ENCODE results near the gene PLXNA2.

Gene PLXNA2

GRCh38 chr1:208090388-208091301, 153.5 kb downstream of the PLXNA2 start:
- no peak for DNase-seq (ENCODE audit: low read depth in 2 of 2)

- DNase-seq (ENCODE audit: low read depth in 2 of 2): no peak
Measured at GRCh38 chr1:208089761-208090370, 154.3 kb downstream of the PLXNA2 start.

- DNase-seq (ENCODE audit: low read depth in 2 of 2): no peak
Measured at GRCh38 chr1:208089149-208089548, 155.0 kb downstream of the PLXNA2 start.

- no peak for DNase-seq (ENCODE audit: low read depth in 2 of 2)
Measured at GRCh38 chr1:208088319-208088718, 155.9 kb downstream of the PLXNA2 start.

- no peak for DNase-seq (ENCODE audit: low read depth in 2 of 2)
Measured at GRCh38 chr1:208085655-208086515, 158.3 kb downstream of the PLXNA2 start.

DNA sequence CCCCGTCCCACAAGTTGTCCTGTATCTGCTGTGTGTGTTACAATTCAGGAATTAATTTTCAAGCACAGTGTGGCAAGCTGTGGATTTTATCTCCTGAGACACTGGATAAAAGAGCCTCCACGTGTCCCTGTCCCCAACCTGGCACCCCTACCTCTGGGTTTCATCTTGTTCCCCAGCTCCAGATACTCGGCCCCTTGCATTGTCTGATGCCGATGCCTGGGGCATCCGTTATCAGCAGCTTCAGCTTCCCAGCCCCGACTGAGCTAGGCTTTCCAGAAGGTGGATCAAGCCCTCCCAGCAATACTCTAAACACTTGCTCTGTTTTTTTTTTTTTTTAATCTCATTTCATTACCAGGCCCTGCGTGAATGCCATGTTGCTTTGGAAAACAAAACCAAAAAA, 159.4 kb downstream of the PLXNA2 start:
- DNase-seq (ENCODE audit: low read depth in 2 of 2): no peak

DNA sequence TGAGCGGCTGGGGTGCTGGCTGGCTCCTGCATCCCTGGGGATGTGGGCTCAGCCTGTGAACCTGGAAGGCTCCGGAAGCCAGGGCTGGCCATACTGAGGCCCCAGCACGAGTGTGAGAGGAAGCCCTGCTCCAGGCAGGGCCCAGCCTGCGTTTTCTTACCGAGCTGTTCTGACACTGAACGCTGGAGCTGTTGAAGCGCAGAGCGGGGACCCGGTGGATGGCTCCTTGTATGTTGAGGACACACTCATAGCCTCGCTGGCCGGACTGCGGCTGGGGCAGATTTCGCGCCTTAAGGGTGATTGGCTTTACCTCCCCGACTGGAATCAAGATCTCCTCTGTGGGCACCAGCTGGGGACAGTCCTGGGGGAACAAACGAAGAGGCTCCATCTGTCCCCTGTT, 160.0 kb downstream of the PLXNA2 start:
- DNase-seq (ENCODE audit: low read depth in 2 of 2): no peak

- DNase-seq (ENCODE audit: low read depth in 2 of 2): no peak
Measured at GRCh38 chr1:208083715-208084085, 160.5 kb downstream of the PLXNA2 start.

GRCh38 chr1:208083016-208083714, 161.0 kb downstream of the PLXNA2 start:
- no peak for DNase-seq (ENCODE audit: low read depth in 2 of 2)

- DNase-seq (ENCODE audit: low read depth in 2 of 2): no peak
Measured at GRCh38 chr1:208081972-208082371, 162.2 kb downstream of the PLXNA2 start.

DNA sequence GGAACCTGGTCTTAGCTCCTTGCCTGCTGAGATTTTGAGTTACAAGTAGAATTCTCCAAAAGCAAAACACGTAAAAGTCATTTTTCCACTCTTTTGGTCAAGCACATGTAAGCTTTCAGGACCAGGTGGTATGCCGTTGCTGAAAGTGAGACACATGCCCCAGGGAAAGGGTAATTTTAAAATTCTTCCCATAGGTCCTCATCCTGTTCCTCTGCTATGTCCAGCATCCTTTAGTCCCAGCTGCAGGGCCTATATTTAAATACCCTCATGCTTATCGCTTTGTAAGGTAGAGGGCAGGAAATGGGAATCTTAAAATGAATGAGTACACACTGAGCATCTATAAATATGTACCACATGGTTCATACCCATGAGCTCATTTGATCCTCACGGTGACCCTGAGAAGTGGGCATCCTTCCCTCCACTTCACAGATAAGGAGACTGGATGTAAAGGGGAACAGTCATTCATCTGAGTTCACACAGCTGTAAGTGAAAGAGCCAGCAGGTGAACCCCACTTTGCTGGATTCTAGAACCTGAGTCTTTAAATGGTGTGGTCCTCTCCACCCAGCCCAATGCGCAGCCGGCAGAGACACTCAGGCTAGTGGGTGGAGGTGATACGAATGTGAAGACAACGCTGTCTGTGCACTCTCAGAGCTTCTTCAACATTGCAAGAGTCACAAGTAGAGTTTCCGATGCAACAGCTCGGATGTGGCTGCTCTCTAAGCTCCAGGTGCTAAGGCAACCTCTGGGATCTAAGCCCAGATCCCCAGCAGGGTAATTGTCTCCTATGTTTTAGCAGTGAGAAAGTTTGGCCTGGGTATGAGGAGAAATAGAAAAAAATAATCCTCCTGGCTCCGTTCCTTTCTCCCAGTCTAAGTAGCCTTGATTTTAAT, 163.5 kb downstream of the PLXNA2 start:
- no peak for DNase-seq (ENCODE audit: low read depth in 2 of 2)

DNA sequence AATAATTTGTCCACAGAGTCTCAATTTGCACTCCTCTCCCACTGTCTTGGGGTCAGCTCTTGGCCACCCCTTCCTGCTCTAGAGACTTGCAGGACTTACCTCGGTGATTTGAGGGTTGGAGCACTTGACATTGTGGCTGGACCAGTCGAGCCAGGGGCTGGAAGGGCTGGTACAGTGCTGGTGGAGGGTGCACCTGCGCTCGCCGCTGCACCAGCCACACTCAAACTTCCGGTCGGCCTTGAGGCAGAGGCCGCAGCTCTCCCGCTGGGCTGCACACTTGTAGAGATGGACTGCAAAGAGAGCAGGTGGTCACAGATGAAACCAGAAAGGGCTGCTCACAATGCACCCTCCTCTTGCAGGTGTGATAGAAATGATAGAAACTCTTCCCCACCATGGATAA, 165.0 kb downstream of the PLXNA2 start:
- DNase-seq (ENCODE audit: low read depth in 2 of 2): no peak

DNA sequence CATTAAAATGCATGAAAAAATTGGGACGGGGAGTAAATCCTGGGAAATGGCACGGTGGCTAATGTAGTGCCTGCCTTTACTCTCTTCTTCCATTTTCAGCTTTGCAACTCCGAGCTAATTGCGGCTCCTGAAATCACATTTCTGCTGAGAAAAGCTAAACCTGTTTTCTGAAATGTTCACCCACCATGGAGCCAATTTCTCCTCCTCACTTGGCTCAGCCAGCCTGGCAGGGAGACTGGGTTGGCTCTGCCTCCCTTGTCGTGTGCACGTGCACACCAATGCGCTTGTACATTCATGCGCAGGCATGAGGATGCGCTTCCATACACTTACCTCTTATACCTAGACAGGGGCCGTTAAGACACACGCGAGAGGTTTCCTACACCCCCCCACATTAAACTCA, 165.4 kb downstream of the PLXNA2 start:
- no peak for DNase-seq (ENCODE audit: low read depth in 2 of 2)

- no peak for DNase-seq (ENCODE audit: low read depth in 2 of 2)
Measured at GRCh38 chr1:208077232-208078075, 166.7 kb downstream of the PLXNA2 start.

DNA sequence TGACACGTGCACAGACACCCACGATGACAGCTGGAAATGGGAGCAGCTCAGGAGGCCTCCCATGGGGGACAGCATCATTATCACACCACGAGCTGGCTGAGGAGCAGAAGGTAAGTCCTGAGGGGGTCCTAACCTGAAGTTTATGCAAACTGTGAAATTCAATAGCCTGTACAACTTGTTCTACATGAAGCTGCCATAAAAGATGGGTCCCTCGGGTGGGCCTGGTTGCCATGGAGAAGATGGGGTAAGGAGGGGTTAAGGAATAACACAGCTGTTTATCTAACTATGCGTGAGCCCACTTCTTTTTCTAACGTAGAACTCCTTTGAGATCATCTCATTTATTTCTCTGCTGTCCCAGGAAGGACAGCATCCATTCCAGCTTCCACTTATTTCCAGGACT, 169.8 kb downstream of the PLXNA2 start:
- DNase-seq (ENCODE audit: low read depth in 2 of 2): no peak

DNA sequence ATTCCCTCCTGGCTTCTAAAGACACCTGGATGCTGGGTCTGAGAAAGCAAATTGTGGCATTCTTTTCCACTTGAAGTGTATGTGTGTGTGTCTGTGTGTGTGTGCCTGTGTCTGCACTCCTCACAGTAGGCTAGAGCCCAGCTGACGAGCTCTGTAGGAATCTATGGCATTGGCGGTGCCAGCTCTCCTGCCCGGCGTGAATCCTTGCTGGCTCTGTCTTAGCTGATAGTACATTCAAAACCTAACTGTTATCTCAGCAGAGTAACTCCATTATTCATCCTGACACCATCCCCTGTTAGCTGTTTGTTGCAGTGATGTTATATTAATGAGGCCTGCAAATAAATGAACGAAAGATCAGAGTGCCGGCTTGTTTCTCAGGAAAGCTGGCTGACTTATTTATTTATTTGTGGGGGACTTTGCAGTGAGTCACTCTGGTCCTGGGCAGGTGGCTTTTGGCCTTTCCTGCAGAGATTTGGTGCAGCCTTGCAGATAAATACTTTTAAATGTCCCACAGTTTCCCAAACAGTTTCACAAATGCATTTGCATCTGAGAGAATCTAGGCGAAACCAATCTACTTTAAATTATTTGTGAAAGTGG, 172.7 kb downstream of the PLXNA2 start:
- DNase-seq (ENCODE audit: low read depth in 2 of 2): no peak

- no peak for DNase-seq (ENCODE audit: low read depth in 2 of 2)
Measured at GRCh38 chr1:208069908-208070307, 174.3 kb downstream of the PLXNA2 start.

GRCh38 chr1:208069317-208069716, 174.9 kb downstream of the PLXNA2 start:
- DNase-seq (ENCODE audit: low read depth in 2 of 2): no peak

DNA sequence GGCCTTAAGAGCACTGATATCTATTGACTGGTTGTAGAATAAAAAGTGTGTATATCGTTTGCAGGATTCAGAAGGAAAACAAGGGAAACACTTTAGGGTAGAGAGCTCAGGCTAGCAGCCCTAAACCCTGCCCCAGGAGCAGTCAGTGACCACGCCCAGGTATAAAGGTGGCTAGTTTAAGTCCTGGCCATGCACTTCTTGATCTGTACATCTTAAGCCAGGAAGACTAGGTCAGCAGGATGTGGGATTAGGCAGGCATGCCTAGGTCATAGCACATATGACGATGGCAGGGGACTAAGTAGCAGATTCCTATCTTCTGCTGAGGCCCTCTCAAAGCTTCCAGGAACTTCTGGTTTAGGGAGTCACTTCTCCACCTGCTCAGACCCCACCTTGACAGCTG, 175.3 kb downstream of the PLXNA2 start:
- DNase-seq (ENCODE audit: low read depth in 2 of 2): no peak

Data from stimulated activated CD4-positive, alpha-beta T cell treated with anti-CD3 and anti-CD28 coated beads, Interleukin-1b, Interleukin-23, amount 100 ng/mL, for 1 hour (primary cell).